HG03039 (cell line): Measurements from ENCODE around the gene TGM1.

Experiments used
- ATAC-seq: cut with Tn5 transposase; IDR thresholded peaks from one replicate; pipeline ENCODE4 v1.9.1; 2021; ENCODE audit warnings: mild to moderate bottlenecking, moderate library complexity; ENCODE audit not compliant: unreplicated experiment

Gene TGM1

GRCh38 chr14:24262821-24263733 is at the start of gene TGM1:
Gene TGM1, minus strand, starts transcription at chr14:24263177. Its CDS starts 825 bp downstream, at chr14:24262352.
- ATAC-seq = no peak

GRCh38 chr14:24311837-24312615 is 49.0 kb upstream of the TGM1 start:
- no peak for ATAC-seq

- peak; percentile 63 for ATAC-seq
Observed at GRCh38 chr14:24310646-24311604, 47.9 kb upstream of the TGM1 start, which contains the start of gene LTB4R. Gene LTB4R, plus strand, starts transcription at chr14:24311502. Its CDS starts 4,150 bp downstream, at chr14:24315652.

- no peak for ATAC-seq
Observed at GRCh38 chr14:24310265-24310645, 47.3 kb upstream of the TGM1 start.

- no peak for ATAC-seq
Observed at GRCh38 chr14:24309538-24310264, 46.7 kb upstream of the TGM1 start, which contains the start of gene LTB4R2. Gene LTB4R2, plus strand, starts transcription at chr14:24310140. Its CDS starts 525 bp downstream, at chr14:24310665.

- no peak for ATAC-seq
Observed at GRCh38 chr14:24308342-24309124, 45.6 kb upstream of the TGM1 start.

- no peak for ATAC-seq
Observed at GRCh38 chr14:24307575-24308341, 44.8 kb upstream of the TGM1 start, which contains the start of gene CIDEB. Gene CIDEB, minus strand, starts transcription at chr14:24307977. Its CDS starts 119 bp downstream, at chr14:24307858.

- no peak for ATAC-seq
Observed at GRCh38 chr14:24307156-24307574, 44.2 kb upstream of the TGM1 start.

GRCh38 chr14:24304019-24304387 is 41.0 kb upstream of the TGM1 start:
- no peak for ATAC-seq

- ATAC-seq = no peak
Observed at GRCh38 chr14:24300326-24300980, 37.5 kb upstream of the TGM1 start.

- ATAC-seq = peak; percentile 59
Observed at GRCh38 chr14:24299255-24300191, 36.5 kb upstream of the TGM1 start, which contains the start of the genes DHRS1 and NOP9. Gene DHRS1, minus strand, starts transcription at chr14:24299780. Its CDS starts 674 bp downstream, at chr14:24299106. Gene NOP9, plus strand, starts transcription at chr14:24299850. Its CDS starts 105 bp downstream, at chr14:24299955.

GRCh38 chr14:24298892-24299254 is 35.9 kb upstream of the TGM1 start:
- no peak for ATAC-seq

GRCh38 chr14:24297190-24297964 is 34.4 kb upstream of the TGM1 start:
- ATAC-seq = no peak

GRCh38 chr14:24296341-24297157 is 33.6 kb upstream of the TGM1 start:
- no peak for ATAC-seq

GRCh38 chr14:24293525-24293924 is 30.5 kb upstream of the TGM1 start:
- no peak for ATAC-seq
